T-cell (primary cell): ENCODE measurements around the gene SLC6A11. TPM values are rescaled to one million over a fixed set of nuclear protein-coding genes. Genes with fewer than 3 reads are reported as not detected.

Source experiments
- ATAC-seq, 4 experiments: fragments of 200-7000 bp in 3 of 4; fragments of 150-1000 bp in 1 of 4; cut with Tn5 transposase; replicated peaks in 1 of 4; 1 replicate in 3 of 4; 2 replicates in 1 of 4; pipeline ENCODE4 v1.10.0; 2021; ENCODE audit warnings: moderate library complexity in 3 of 4, mild to moderate bottlenecking in 2 of 4, moderate number of reproducible peaks in 1 of 4
- CTCF ChIA-PET, 2 donors: fragments of 300-600 bp; sonication (Branson Sonifier 250); formaldehyde crosslinking; loops; one replicate each; lab custom pipeline; 2022; ENCODE audit warnings: antibody characterized with exemption in 2 of 2; lab: Charles Lee
- POLR2A ChIA-PET, 2 donors: fragments of 300-600 bp; sonication (Branson Sonifier 250); formaldehyde crosslinking; loops; one replicate each; lab custom pipeline; 2022; ENCODE audit warnings: antibody characterized with exemption in 2 of 2; lab: Charles Lee
- DNase-seq, 35 experiments: peaks; one replicate each; pipeline versions ENCODE4 v3.0.0 to v3.0.0-alpha.2; 2013 to 2023
- H3K27ac ChIP-seq: one replicate; pipeline ENCODE4 v1.5.1; 2013; ENCODE audit warnings: low read length
- H3K27me3 ChIP-seq, 2 experiments: replicated peaks in 1 of 2; 1 replicate in 1 of 2; 2 replicates in 1 of 2; pipeline versions ENCODE4 v1.6.1 to v1.7.0; 2013; ENCODE audit warnings: low read length in 1 of 2, mixed read lengths in 1 of 2; ENCODE audit not compliant: control insufficient read depth in 2 of 2, insufficient read depth in 2 of 2; ENCODE audit errors: extremely low read depth in 1 of 2
- H3K36me3 ChIP-seq, 2 donors: 1 replicate in 1 of 2; 2 replicates in 1 of 2; pipeline versions ENCODE4 v1.6.1 to v1.7.0; 2013; ENCODE audit warnings: low read length in 1 of 2; ENCODE audit not compliant: control insufficient read depth in 2 of 2, insufficient read depth in 1 of 2; ENCODE audit errors: extremely low read depth in 1 of 2
- H3K4me1 ChIP-seq, 2 experiments: 1 replicate in 1 of 2; 2 replicates in 1 of 2; pipeline versions ENCODE4 v1.6.1 to v1.7.0; 2013; ENCODE audit warnings: low read length in 2 of 2, mixed read lengths in 1 of 2; ENCODE audit not compliant: insufficient read depth in 2 of 2, control insufficient read depth in 1 of 2; ENCODE audit errors: extremely low read depth in 1 of 2
- H3K4me3 ChIP-seq, 2 donors: 1 replicate in 1 of 2; 2 replicates in 1 of 2; pipeline versions ENCODE4 v1.5.1 to v1.7.0; 2013; ENCODE audit warnings: mild to moderate bottlenecking in 2 of 2, low read length in 1 of 2, moderate library complexity in 1 of 2; ENCODE audit not compliant: control insufficient read depth in 1 of 2; ENCODE audit errors: extremely low read depth in 1 of 2
- H3K9me3 ChIP-seq: 2 replicates; pipeline ENCODE4 v1.7.0; 2013
- H3K27ac Mint-ChIP-seq, 2 donors: one replicate each; pipeline ENCODE4 v1.8.0; 2020 to 2021; ENCODE audit warnings: mild to moderate bottlenecking in 2 of 2, mixed read lengths in 2 of 2
- H3K27me3 Mint-ChIP-seq, 2 donors: one replicate each; pipeline ENCODE4 v1.8.0; 2021 to 2022; ENCODE audit warnings: mixed read lengths in 2 of 2
- H3K36me3 Mint-ChIP-seq: one replicate; pipeline ENCODE4 v1.8.0; 2021; ENCODE audit warnings: mixed read lengths
- H3K4me1 Mint-ChIP-seq, 3 donors: one replicate each; pipeline ENCODE4 v1.8.0; 2020 to 2022; ENCODE audit warnings: mixed read lengths in 3 of 3, mild to moderate bottlenecking in 1 of 3
- H3K4me3 Mint-ChIP-seq, 3 donors: one replicate each; pipeline ENCODE4 v1.8.0; 2020 to 2022; ENCODE audit warnings: mild to moderate bottlenecking in 3 of 3, mixed read lengths in 3 of 3, moderate library complexity in 3 of 3
- H3K9me3 Mint-ChIP-seq, 3 donors: one replicate each; pipeline ENCODE4 v1.8.0; 2020 to 2022; ENCODE audit warnings: mixed read lengths in 3 of 3
- WGBS: methylation state at CpG from one replicate; pipeline ENCODE4 v1.1.5; 2013; ENCODE audit warnings: missing lambda C conversion rate; ENCODE audit not compliant: insufficient coverage; 5-methylcytosine and 5-hydroxymethylcytosine counted together
- total RNA-seq, 35 experiments: library from RNA in 6 of 35; stranded (reverse) in 6 of 35; fragments of 120-200 nt in 1 of 35; gene quantifications; one replicate each; pipeline versions ENCODE4 v1.2.1 to v1.2.4 and lab custom pipeline; 2013 to 2026

The SLC6A11 gene
- total RNA-seq, 5 donors from 2014 or later (not counting 1 experiment from before 2014, with no cell fraction given) = not detected

DNA sequence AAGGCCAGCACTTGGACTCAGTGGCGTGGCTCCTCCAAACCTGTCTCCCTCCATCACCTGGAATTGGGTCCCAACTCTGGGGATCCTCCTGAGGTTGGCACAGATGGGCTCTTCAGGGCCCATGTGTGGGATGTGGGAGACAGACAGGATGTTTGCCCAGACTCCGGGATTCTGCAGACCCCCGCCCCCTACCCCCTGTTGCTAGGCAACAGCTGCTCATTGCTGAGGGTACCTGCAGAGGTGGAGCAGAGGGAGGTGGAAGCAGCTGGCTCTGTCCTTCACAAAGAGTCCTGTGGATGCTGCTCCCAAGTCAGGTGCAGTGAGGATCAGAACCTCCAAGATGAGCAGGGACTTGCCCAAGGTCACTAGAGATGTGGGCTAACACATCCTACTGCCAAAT lies 136.5 kb downstream of the SLC6A11 start:
- H3K4me1 ChIP-seq = no peaks in the 10 kb centered on the region
- H3K27ac ChIP-seq = no peak overlapping the region
- DNase-seq (no peak), ATAC-seq (no peak)
- ChIA-PET POLR2A (no interaction called here), CTCF (no interaction called here)
- Mint-ChIP-seq H3K36me3 (no peaks in the 10 kb centered on the region), H3K27ac (no peak overlapping the region), H3K27me3 (peaks cover 14 to 23% of the 10 kb centered on the region in 2 donors), H3K4me3 (no peak overlapping the region), H3K9me3 (no peaks in the 10 kb centered on the region), H3K4me1 (no peaks in the 10 kb centered on the region)
- H3K27me3 ChIP-seq = peaks cover 0 to 22% of the 10 kb centered on the region in 2 experiments
- no peaks in the 10 kb centered on the region for H3K9me3 ChIP-seq
- no CpG with 5 or more reads among the region's 3 CpGs for WGBS
- no peak overlapping the region for H3K4me3 ChIP-seq
- no peaks in the 10 kb centered on the region for H3K36me3 ChIP-seq

DNA sequence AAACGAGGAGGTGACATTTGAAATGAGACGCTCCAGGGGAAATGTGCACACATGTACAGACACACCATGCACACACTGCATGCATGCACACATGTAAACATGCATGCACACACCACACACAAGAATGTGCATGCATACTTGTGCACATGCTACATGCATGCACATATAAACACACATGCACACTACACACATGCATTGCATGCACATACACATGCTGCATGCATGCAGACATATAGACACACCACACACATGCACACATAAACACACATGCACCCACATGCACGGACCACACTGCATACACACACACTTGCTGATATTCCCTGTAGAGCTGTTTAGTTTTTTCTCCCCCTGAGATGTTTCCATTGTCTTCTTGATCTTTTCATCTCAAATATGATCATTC lies 138.7 kb downstream of the SLC6A11 start:
- no peak overlapping the region for H3K27ac Mint-ChIP-seq
- H3K4me3 Mint-ChIP-seq = no peak overlapping the region
- H3K9me3 Mint-ChIP-seq = no peaks in the 10 kb centered on the region
- H3K27me3 ChIP-seq = peaks cover 0 to 25% of the 10 kb centered on the region in 2 experiments
- H3K27me3 Mint-ChIP-seq = peaks cover 14% of the 10 kb centered on the region in 2 donors
- H3K4me3 ChIP-seq = no peak overlapping the region
- WGBS = 43% methylated on average over 2 of the region's 3 CpGs
- H3K36me3 ChIP-seq = no peaks in the 10 kb centered on the region
- DNase-seq = no peak
- H3K36me3 Mint-ChIP-seq = no peaks in the 10 kb centered on the region
- H3K4me1 ChIP-seq = no peaks in the 10 kb centered on the region
- H3K27ac ChIP-seq = no peak overlapping the region
- no peaks in the 10 kb centered on the region for H3K4me1 Mint-ChIP-seq
- ATAC-seq = no peak
- ChIA-PET POLR2A (no interaction called here), CTCF (no interaction called here)
- H3K9me3 ChIP-seq = no peaks in the 10 kb centered on the region

DNA sequence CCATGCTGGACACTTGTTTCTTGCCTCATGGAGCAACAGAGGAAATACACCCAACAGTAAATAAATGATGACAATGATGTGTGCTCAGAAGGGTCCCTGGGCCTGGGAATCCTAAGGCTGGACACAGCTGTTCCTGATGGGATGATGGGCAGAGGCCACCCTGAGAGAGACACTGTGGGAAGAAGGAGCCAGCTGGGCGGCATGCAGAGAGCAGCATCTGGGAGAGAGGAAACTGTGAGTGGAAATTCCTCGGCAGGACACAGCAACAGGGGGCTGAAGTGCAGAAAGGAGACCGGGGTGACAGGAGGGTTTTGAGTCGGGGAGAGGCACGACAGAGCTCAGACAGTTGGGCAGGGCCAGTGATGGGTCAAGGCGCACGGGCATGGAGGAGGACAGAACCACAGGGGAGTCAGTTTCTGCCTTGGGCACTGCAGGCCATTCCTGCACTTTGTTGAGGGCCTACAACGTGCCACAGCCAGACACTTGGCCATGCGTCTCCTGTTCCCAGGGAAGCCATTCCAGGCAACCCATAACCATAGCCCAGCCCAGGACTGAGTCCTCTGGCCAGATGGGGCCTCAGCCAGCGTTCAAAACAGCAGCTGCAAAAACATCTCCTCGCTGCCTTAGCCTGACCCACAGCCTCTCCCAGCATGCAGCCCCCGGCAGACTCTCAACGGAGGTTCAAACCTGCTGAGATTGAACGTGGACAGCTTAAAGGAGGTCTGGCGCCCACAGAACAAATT lies 139.9 kb downstream of the SLC6A11 start:
- no peak overlapping the region for H3K4me3 Mint-ChIP-seq
- CTCF ChIA-PET = no interaction called here
- no peaks in the 10 kb centered on the region for H3K9me3 Mint-ChIP-seq
- DNase-seq (no peak), ATAC-seq (no peak)
- H3K4me1 Mint-ChIP-seq = no peaks in the 10 kb centered on the region
- no peaks in the 10 kb centered on the region for H3K36me3 Mint-ChIP-seq
- no peaks in the 10 kb centered on the region for H3K36me3 ChIP-seq
- no peak overlapping the region for H3K27ac Mint-ChIP-seq
- H3K27ac ChIP-seq = no peak overlapping the region
- H3K9me3 ChIP-seq = no peaks in the 10 kb centered on the region
- H3K4me1 ChIP-seq = no peaks in the 10 kb centered on the region
- H3K27me3 ChIP-seq = peaks cover 0 to 33% of the 10 kb centered on the region in 2 experiments
- POLR2A ChIA-PET = no interaction called here
- no peak overlapping the region for H3K4me3 ChIP-seq
- H3K27me3 Mint-ChIP-seq = peaks cover 14% of the 10 kb centered on the region in 2 donors
- WGBS = 66% methylated on average over 13 of the region's 15 CpGs

DNA sequence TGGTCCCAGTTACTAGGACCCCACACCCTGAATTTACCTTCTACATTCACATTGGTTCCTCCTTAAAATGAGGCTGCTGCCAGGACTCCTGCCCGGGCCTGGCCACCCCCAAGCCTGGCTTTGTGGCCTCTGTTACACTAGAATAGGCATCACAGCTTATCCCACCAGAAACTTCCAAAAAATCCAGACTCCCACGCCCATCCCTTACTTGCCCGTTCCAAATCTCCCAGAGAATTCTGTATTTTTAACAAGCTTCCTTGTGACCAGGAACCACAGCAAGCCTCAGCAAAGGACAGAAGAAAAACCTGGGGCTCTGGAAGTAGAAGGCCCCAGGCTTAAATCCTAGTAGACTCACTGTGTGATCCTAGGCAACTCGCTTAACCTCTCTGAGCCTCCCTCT lies 140.5 kb downstream of the SLC6A11 start:
- H3K36me3 ChIP-seq = no peaks in the 10 kb centered on the region

DNA sequence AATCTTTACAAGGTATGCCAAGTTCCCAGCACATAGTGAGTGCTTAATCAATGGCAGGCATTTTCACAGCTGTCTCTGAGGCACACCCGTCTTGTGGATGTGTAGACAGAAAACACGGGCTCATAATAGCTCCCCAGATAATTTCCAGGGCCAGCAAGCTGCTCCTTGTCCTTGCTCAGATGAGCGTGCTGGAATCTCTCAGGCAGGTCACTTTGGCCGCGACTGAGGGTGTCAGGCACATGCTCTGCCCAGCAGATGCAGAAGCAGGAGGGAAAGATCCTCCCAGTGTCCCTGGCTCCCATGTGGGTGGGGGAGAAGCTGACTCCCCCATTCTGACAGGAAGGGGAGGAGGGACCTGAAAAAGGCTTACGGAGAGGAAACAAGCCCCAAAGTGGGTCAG lies 141.0 kb downstream of the SLC6A11 start:
- H3K9me3 Mint-ChIP-seq = no peaks in the 10 kb centered on the region
- CTCF ChIA-PET = no interaction called here

More for the DNA sequence above, 140.5 kb downstream of the SLC6A11 start:
- Mint-ChIP-seq H3K4me1 (no peaks in the 10 kb centered on the region), H3K9me3 (no peaks in the 10 kb centered on the region), H3K27me3 (peaks cover 12 to 13% of the 10 kb centered on the region in 2 donors), H3K27ac (no peak overlapping the region), H3K36me3 (no peaks in the 10 kb centered on the region), H3K4me3 (no peak overlapping the region)
- Histone ChIP-seq H3K9me3 (no peaks in the 10 kb centered on the region), H3K4me3 (no peak overlapping the region), H3K4me1 (no peaks in the 10 kb centered on the region), H3K27ac (no peak overlapping the region), H3K27me3 (peaks cover 0 to 27% of the 10 kb centered on the region in 2 experiments)
- DNase-seq (no peak), ATAC-seq (no peak)
- ChIA-PET CTCF (no interaction called here), POLR2A (no interaction called here)
- WGBS = 40% methylated on average over 2 of the region's 4 CpGs

DNA sequence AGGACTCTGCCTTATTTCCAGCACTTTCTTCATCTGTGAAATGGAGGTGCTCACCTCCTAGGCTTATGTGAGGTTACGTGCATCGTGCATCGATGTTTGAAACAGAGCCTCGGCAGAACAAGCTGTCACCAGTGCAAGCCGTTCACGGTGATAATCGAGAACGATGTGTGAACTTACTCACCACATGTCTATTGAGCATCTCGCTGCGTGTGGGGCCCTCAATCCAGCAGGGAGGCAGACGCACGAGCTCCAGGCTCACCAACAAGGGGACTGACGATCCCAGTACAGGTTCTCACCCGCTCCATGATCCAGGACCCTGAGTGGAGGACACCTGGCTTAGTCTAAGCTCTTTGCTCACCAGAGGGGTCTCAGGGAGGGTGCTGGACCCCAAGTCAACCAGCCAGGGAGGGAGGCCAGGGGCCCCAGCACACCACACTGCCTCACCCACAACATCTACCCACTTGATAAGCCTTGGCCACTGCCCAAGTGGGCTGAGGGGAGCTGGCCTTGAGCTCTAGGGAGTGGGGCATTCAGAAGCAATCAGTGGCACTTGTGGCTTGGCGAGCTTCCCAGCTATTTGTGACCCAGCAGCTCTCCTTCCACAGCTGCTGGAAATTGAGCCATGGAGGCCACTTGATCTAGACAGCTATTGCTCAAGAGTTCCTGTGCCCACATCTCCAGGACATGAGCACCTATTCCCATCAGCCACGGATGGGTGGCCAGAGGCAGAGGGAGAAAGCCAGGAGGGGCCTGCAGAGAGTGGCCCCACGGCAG lies 142.1 kb downstream of the SLC6A11 start:
- H3K36me3 Mint-ChIP-seq = no peaks in the 10 kb centered on the region
- no peak overlapping the region for H3K4me3 Mint-ChIP-seq
- CTCF ChIA-PET = no interaction called here
- POLR2A ChIA-PET = no interaction called here
- no peaks in the 10 kb centered on the region for H3K9me3 Mint-ChIP-seq
- peaks cover 12% of the 10 kb centered on the region in 2 donors for H3K27me3 Mint-ChIP-seq
- no peaks in the 10 kb centered on the region for H3K4me1 ChIP-seq
- no peak overlapping the region for H3K27ac ChIP-seq
- no peaks in the 10 kb centered on the region for H3K9me3 ChIP-seq
- H3K27ac Mint-ChIP-seq = no peak overlapping the region
- H3K4me3 ChIP-seq = no peak overlapping the region
- 57% methylated on average over 15 of the region's 17 CpGs for WGBS
- H3K4me1 Mint-ChIP-seq = no peaks in the 10 kb centered on the region
- H3K27me3 ChIP-seq = peaks cover 0 to 26% of the 10 kb centered on the region in 2 experiments
- no peaks in the 10 kb centered on the region for H3K36me3 ChIP-seq
- DNase-seq (no peak), ATAC-seq (no peak)

More for the DNA sequence above, 141.0 kb downstream of the SLC6A11 start:
- Histone ChIP-seq H3K4me3 (no peak overlapping the region), H3K9me3 (no peaks in the 10 kb centered on the region), H3K27me3 (peaks cover 0 to 27% of the 10 kb centered on the region in 2 experiments), H3K27ac (no peak overlapping the region), H3K36me3 (no peaks in the 10 kb centered on the region), H3K4me1 (no peaks in the 10 kb centered on the region)
- Mint-ChIP-seq H3K27me3 (peaks cover 10 to 12% of the 10 kb centered on the region in 2 donors), H3K36me3 (no peaks in the 10 kb centered on the region), H3K27ac (no peak overlapping the region), H3K4me3 (no peak overlapping the region), H3K4me1 (no peaks in the 10 kb centered on the region)
- ATAC-seq (no peak), DNase-seq (no peak)
- POLR2A ChIA-PET = no interaction called here
- WGBS = 83% methylated on average over 5 of the region's 6 CpGs
